ENCODE measurements around the gene HEBP2. TPM values are rescaled to one million over a fixed set of nuclear protein-coding genes. Genes with fewer than 3 reads are reported as not detected.

Gene HEBP2
- total RNA-seq, 1 donor from 2014 or later: 38.6 TPM

GRCh38 chr6:138465007-138465645 lies 61.1 kb downstream of the HEBP2 start:
- TF ChIP-seq CTCF (IDR thresholded peaks at IDR 0.05): no peak
- no peaks in the 10 kb centered on the region for H3K4me1 ChIP-seq
- H3K27ac ChIP-seq: no peak overlapping the region
- DNase-seq (no peak), ATAC-seq (peak; percentile 49 to 57)
- peaks cover 27% of the 10 kb centered on the region for H3K36me3 ChIP-seq
- H3K27me3 ChIP-seq (ENCODE audit: low read depth): no peaks in the 10 kb centered on the region
- intact Hi-C loops (cut with DNase I): no loop called here
- no peaks in the 10 kb centered on the region for H3K9me3 ChIP-seq
- no peak overlapping the region for H3K4me3 ChIP-seq

- Histone ChIP-seq H3K4me1 (no peaks in the 10 kb centered on the region), H3K27me3 (ENCODE audit: low read depth) (no peaks in the 10 kb centered on the region), H3K4me3 (no peak overlapping the region), H3K27ac (no peak overlapping the region), H3K36me3 (peaks cover 39% of the 10 kb centered on the region), H3K9me3 (no peaks in the 10 kb centered on the region)
- ATAC-seq (no peak), DNase-seq (no peak)
- intact Hi-C loops (cut with DNase I): no loop called here
- no peak for TF ChIP-seq CTCF (IDR thresholded peaks at IDR 0.05)
Measured at GRCh38 chr6:138467901-138468300, 63.9 kb downstream of the HEBP2 start.

- ATAC-seq (peak in 1 of 2 donors; percentile 33), DNase-seq (no peak)
- TF ChIP-seq CTCF (IDR thresholded peaks at IDR 0.05): no peak
- H3K27ac ChIP-seq: no peak overlapping the region
- no peaks in the 10 kb centered on the region for H3K9me3 ChIP-seq
- intact Hi-C loops (cut with DNase I): no loop called here
- H3K36me3 ChIP-seq: peaks cover 43% of the 10 kb centered on the region
- no peaks in the 10 kb centered on the region for H3K27me3 ChIP-seq (ENCODE audit: low read depth)
- no peak overlapping the region for H3K4me3 ChIP-seq
- no peaks in the 10 kb centered on the region for H3K4me1 ChIP-seq
Measured at GRCh38 chr6:138468320-138469015, 64.4 kb downstream of the HEBP2 start.

Small RNAs within 50 kb of the gene (microRNA-seq; reads per million reads assigned to microRNA genes)
- gene MIR3145 (ENCODE audit: borderline number of aligned reads): not detected

Other genes starting within 250 kb of the HEBP2 start
- 33.8 TPM for gene ARFGEF3, start 242.3 kb upstream of the HEBP2 start, total RNA-seq
- gene PBOV1, start 185.7 kb upstream of the HEBP2 start, total RNA-seq: not detected
- not detected for gene SMIM28, start 26.3 kb upstream of the HEBP2 start, total RNA-seq
- 63.7 TPM for gene NHSL1, start 95.3 kb downstream of the HEBP2 start, total RNA-seq

Measured in lower lobe of right lung (tissue), 2 donors.